Cerebellar cortex (tissue), 1 donor: ENCODE results near the gene LRP6.
"Not testable (repeated sequence)": the region's sequence is repeated elsewhere in the genome, so short reads cannot be mapped to it uniquely, and the experiment has no call there.

Source experiments
- DNase-seq: peaks from one replicate; pipeline ENCODE4 v3.0.0-alpha.2; 2015; ENCODE audit warnings: low spot score

Gene LRP6

GRCh38 chr12:12180575-12180974, 86.3 kb downstream of the LRP6 start:
- no peak for DNase-seq

- no peak for DNase-seq
Observed at GRCh38 chr12:12180136-12180535, 86.7 kb downstream of the LRP6 start.

GRCh38 chr12:12178559-12178958, 88.3 kb downstream of the LRP6 start:
- no peak for DNase-seq

GRCh38 chr12:12176402-12176801, 90.4 kb downstream of the LRP6 start:
- DNase-seq: no peak

GRCh38 chr12:12171991-12172511, 94.8 kb downstream of the LRP6 start:
- no peak for DNase-seq

- DNase-seq: no peak
Observed at GRCh38 chr12:12167847-12168246, 99.0 kb downstream of the LRP6 start.

- DNase-seq: no peak
Observed at GRCh38 chr12:12166751-12167150, 100.1 kb downstream of the LRP6 start.

GRCh38 chr12:12159988-12160387, 106.9 kb downstream of the LRP6 start:
- no peak for DNase-seq

- DNase-seq: no peak
Observed at GRCh38 chr12:12158858-12159257, 108.0 kb downstream of the LRP6 start.

GRCh38 chr12:12157424-12157823, 109.4 kb downstream of the LRP6 start:
- DNase-seq: no peak

- no peak for DNase-seq
Observed at GRCh38 chr12:12156828-12157227, 110.0 kb downstream of the LRP6 start.

GRCh38 chr12:12156116-12156515, 110.7 kb downstream of the LRP6 start:
- no peak for DNase-seq

GRCh38 chr12:12153596-12153995, 113.2 kb downstream of the LRP6 start:
- DNase-seq: no peak

- no peak for DNase-seq
Observed at GRCh38 chr12:12147111-12147510, 119.7 kb downstream of the LRP6 start.

GRCh38 chr12:12144531-12144930, 122.3 kb downstream of the LRP6 start:
- DNase-seq: not testable (repeated sequence)

- no peak for DNase-seq
Observed at GRCh38 chr12:12141000-12141399, 125.8 kb downstream of the LRP6 start.

GRCh38 chr12:12138203-12139154, 128.4 kb downstream of the LRP6 start:
- no peak for DNase-seq

GRCh38 chr12:12133785-12134184, 133.1 kb downstream of the LRP6 start:
- no peak for DNase-seq

- DNase-seq: no peak
Observed at GRCh38 chr12:12133259-12133658, 133.6 kb downstream of the LRP6 start.

GRCh38 chr12:12128670-12129069, 138.2 kb downstream of the LRP6 start:
- DNase-seq: no peak

- no peak for DNase-seq
Observed at GRCh38 chr12:12127304-12127703, 139.5 kb downstream of the LRP6 start.

GRCh38 chr12:12126551-12126950, 140.3 kb downstream of the LRP6 start:
- DNase-seq: no peak

- no peak for DNase-seq
Observed at GRCh38 chr12:12123036-12123604, 143.7 kb downstream of the LRP6 start.
